Measurements from ENCODE around the gene PPP4R4. TPM values are rescaled to one million over a fixed set of nuclear protein-coding genes. Genes with fewer than 3 reads are reported as not detected.

PPP4R4 gene
- total RNA-seq, 1 experiment from 2014 or later, result 3.9 TPM

DNA sequence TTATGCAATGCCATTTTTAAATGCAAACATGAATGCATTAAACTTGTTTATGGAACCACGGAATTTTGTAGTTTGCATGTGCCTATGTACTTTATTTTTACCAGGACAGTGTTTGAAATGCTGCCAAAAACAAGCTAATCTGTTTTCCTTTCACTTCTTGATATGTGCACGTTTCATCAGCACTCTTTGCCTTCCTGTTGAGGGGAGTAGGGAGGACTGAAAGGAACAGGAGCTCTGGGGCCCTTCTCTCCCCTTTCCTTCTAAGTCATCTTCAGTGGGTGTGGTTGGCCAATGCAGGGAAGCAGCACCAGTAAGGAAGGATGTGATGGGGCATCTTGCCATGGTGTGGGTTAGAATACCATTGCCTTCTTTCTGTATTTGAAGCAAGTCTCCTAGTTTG lies 12.1 kb upstream of the PPP4R4 start:
- Mint-ChIP-seq H3K27me3 (ENCODE audit: low read depth) (peaks cover 4% of the 10 kb centered on the region), H3K27ac (no peak overlapping the region), H3K9me3 (no peaks in the 10 kb centered on the region), H3K4me3 (no peak overlapping the region), H3K4me1 (peaks cover 20 to 24% of the 10 kb centered on the region in 2 experiments), H3K36me3 (ENCODE audit: insufficient read depth in 1 of 3, low read depth in 3 of 3) (no peaks in the 10 kb centered on the region)
- H3K4ac ChIP-seq (ENCODE audit: low read depth, low read length), result no peak overlapping the region
- H3K9me3 ChIP-seq (ENCODE audit: control insufficient read depth, low read depth, low read length), result no peaks in the 10 kb centered on the region
- H3K79me2 ChIP-seq (ENCODE audit: insufficient read depth, low read length), result no peaks in the 10 kb centered on the region
- H3K14ac ChIP-seq (ENCODE audit: insufficient read depth, low read length), result no peak overlapping the region
- H3K27ac ChIP-seq (ENCODE audit: insufficient read length, low read depth, low read length), result no peak overlapping the region
- no peak overlapping the region for H2AFZ ChIP-seq (ENCODE audit: low read length)
- no peak overlapping the region for H4K5ac ChIP-seq (ENCODE audit: insufficient read length, low read depth, low read length)
- H3K23ac ChIP-seq (ENCODE audit: insufficient read length, low read depth, low read length), result no peak overlapping the region
- H3K79me1 ChIP-seq (ENCODE audit: insufficient read depth, low read depth, low read length, poor library complexity, severe bottlenecking), result no peaks in the 10 kb centered on the region
- no peak overlapping the region for H2BK12ac ChIP-seq (ENCODE audit: insufficient read length, low read depth, low read length)
- no peaks in the 10 kb centered on the region for H3K23me2 ChIP-seq (ENCODE audit: insufficient read length, low read depth, low read length, poor library complexity, severe bottlenecking)
- no peak overlapping the region for H2BK15ac ChIP-seq (ENCODE audit: low read depth, low read length)
- no peak overlapping the region for H3T11ph ChIP-seq (ENCODE audit: low read length)
- no peak overlapping the region for H3K56ac ChIP-seq (ENCODE audit: insufficient read length, low read depth, low read length)
- H3K4me2 ChIP-seq (ENCODE audit: insufficient read depth, insufficient read length, low read length), result no peak overlapping the region
- H2BK20ac ChIP-seq (ENCODE audit: low read depth, low read length, poor library complexity, severe bottlenecking), result no peak overlapping the region
- no peak overlapping the region for H3K18ac ChIP-seq (ENCODE audit: insufficient read length, low read depth, low read length)
- TF ChIP-seq, protein P1, sequence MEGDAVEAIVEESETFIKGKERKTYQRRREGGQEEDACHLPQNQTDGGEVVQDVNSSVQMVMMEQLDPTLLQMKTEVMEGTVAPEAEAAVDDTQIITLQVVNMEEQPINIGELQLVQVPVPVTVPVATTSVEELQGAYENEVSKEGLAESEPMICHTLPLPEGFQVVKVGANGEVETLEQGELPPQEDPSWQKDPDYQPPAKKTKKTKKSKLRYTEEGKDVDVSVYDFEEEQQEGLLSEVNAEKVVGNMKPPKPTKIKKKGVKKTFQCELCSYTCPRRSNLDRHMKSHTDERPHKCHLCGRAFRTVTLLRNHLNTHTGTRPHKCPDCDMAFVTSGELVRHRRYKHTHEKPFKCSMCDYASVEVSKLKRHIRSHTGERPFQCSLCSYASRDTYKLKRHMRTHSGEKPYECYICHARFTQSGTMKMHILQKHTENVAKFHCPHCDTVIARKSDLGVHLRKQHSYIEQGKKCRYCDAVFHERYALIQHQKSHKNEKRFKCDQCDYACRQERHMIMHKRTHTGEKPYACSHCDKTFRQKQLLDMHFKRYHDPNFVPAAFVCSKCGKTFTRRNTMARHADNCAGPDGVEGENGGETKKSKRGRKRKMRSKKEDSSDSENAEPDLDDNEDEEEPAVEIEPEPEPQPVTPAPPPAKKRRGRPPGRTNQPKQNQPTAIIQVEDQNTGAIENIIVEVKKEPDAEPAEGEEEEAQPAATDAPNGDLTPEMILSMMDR (conservative IDR thresholded peaks at IDR 0.05), result no peak
- H4K91ac ChIP-seq (ENCODE audit: insufficient read length, low read depth, low read length), result no peak overlapping the region
- H4K8ac ChIP-seq (replicated peaks; ENCODE audit: insufficient read length, low read depth, low read length), result no peak overlapping the region
- H2AK5ac ChIP-seq (ENCODE audit: insufficient read length, low read length), result no peak overlapping the region
- no peaks in the 10 kb centered on the region for H3K27me3 ChIP-seq (ENCODE audit: insufficient read depth, low read length)
- H3K9ac ChIP-seq (ENCODE audit: extremely low read depth, insufficient read length, low read length), result no peak overlapping the region
- no CpG with 5 or more reads among the region's 2 CpGs for WGBS (ENCODE audit: extremely low coverage, insufficient read length, low lambda C conversion rate)
- no peak for DNase-seq
- no peak overlapping the region for H2BK120ac ChIP-seq (ENCODE audit: low read depth, low read length, poor library complexity, severe bottlenecking)
- H4K20me1 ChIP-seq (ENCODE audit: control insufficient read depth, insufficient read depth, insufficient read length), result no peaks in the 10 kb centered on the region
- no peak overlapping the region for H2BK5ac ChIP-seq (ENCODE audit: insufficient read length, low read length)
- H3K4me1 ChIP-seq (ENCODE audit: insufficient read depth, low read length), result 0 out of 2 replicates have a peak, but pooled peaks cover 2% of the 10 kb centered on the region
